GM18907 (cell line): ENCODE results near the gene PKMYT1.

Source experiments
- ATAC-seq: cut with Tn5 transposase; IDR thresholded peaks from one replicate; pipeline ENCODE4 v1.9.1; 2021; ENCODE audit warnings: mild to moderate bottlenecking, moderate library complexity; ENCODE audit not compliant: unreplicated experiment

PKMYT1 gene

DNA sequence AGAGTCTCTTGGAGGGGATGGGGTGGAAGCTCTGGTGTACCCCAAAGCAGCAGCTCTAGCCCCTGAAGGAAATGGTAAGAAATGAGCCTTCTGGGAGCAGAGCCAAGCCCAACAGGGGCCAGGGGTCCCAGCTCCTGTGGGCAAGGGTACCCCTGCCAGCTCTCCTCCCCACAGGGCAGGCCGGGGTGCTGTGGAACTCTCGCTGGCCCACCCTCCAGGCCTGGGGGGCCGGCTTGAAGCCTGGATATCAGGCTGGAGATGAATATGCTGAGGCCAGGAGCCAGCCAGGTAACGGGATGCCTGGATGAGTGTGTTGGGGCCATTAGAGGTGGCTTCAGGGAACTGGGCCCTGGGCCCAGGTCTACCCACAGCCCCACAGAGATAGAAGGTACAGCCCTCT is 20.3 kb upstream of the PKMYT1 start:
- no peak for ATAC-seq

DNA sequence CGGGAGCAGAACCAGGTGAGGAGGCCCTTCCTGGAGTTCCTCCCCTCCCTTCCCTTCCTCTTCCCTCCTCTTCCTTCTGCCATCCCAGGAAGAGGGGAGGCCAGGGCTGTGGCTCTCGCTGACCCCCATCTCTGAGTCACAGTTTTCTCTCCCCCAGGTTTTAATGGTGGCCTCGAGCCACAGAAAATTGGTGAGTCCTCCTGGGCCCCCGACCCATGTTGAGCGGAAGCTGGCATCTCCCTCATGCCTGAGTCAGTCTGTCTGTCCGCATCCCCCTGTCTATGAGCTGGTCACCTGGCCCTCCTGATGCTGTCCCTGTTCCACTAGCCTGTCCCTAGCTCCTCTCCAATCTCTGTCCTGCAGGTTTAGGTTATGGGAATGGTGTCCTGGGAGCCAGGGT is 19.7 kb upstream of the PKMYT1 start:
- no peak for ATAC-seq

DNA sequence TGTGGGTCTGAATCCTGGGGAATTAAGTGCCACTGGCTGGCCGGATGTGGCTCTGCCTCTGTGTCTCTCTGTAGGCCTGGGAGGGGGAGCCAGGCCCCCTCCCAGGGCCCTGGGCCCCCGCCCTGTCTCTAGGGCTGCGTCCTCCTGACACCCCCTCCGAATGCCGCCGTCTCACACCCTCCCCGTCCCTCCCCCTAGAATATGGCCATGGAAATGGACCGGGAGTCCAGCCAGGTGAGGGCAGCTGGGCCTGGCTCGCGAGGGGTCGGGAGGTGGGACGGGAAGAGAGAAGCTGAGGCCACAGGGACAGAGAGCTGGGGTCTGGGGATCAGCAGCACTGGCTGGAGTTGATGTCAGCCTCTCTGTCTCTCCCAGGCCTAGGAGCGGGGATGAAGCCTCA is 16.1 kb upstream of the PKMYT1 start:
- no peak for ATAC-seq

GRCh38 chr16:2992383-2993081 is 12.3 kb upstream of the PKMYT1 start:
- no peak for ATAC-seq

DNA sequence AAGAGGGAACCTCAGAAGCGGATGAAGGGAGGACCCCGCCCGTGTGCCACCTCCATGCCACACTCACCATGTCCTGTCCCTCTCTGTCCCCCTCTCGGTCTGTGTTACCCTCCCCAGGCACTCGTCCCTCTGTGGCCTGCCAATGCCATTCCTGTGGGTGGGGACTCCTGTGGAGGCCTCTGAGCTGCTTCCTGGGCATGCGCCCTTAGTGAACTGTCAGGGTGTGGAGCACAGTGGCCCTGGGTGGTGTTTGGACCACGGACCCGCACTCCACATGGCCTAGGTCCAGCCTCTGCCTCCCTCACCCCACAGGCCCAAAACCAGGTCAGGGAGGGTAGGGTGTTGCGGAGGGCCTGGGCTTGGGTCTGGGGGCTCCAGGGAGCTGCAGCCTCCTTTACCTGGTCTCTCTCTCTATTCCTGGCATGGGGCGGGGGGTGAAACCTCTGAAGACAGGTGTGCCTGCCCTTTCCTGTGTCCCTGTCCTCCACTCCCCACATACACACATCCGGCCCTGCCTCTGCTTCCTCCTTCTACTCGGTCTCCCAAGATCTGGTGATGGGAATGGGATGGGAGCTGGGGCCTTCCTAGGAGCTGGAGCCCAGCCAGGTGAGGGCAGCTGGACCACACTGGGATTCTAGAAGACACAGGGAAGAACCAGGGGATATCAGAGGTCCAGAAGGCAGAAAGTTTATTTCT is 11.5 kb upstream of the PKMYT1 start:
- ATAC-seq = no peak

- ATAC-seq = no peak
Measured at GRCh38 chr16:2990891-2991290, 10.6 kb upstream of the PKMYT1 start.

DNA sequence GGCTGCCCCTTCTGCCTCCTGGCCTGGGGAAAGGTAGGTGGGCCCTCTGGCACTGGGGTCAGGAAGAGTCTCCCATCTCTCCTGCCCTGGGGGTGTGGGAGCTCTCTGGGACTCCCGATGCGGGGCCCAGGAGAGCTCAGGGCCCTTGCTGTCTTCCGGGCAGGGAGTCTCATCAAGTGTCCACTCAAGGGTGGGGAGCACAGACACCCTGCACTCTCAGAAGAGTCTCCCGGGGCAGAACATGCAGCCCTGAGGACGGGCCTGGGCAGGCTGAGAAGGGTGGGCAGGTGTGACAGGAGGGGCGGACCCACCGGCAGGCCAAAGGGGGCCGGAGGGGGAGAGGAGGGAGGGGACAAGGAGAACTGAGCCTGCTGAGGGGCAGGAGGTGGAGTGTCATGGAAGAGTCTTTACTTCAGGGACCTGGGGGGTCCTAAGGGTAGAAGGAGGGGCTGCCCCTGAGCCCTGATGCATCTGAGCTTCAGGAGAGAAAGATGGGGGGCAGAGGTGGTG is 8.4 kb upstream of the PKMYT1 start:
- no peak for ATAC-seq

GRCh38 chr16:2987833-2988232 is 7.6 kb upstream of the PKMYT1 start:
- ATAC-seq = no peak

GRCh38 chr16:2987286-2987685 is 7.0 kb upstream of the PKMYT1 start:
- no peak for ATAC-seq

- ATAC-seq = no peak
Measured at GRCh38 chr16:2986623-2987188, 6.5 kb upstream of the PKMYT1 start.

DNA sequence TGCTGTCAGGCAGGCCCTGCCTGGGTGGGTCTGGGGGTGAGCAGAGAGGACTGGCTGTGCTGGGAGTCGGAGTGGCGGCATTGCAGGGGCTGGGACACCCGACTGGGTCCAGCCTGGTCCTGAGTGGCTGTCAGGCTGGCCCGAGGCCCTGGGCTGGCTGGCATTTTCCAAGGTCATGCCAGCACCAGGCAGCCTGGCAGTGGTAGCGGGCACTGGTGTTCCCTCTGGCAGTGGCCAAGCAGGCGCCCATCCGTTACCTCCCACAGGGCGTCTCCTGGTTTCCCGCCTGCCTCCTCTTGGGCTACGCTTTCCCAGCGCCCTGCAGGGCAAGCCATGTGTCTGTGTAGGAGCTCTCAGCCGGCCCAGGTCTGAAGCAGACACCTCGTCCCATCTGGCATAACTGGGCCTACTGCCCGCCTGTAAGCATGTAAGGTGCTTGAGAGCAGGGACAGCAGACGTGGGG is 5.7 kb upstream of the PKMYT1 start:
- ATAC-seq = no peak

GRCh38 chr16:2985462-2985861 is 5.2 kb upstream of the PKMYT1 start:
- ATAC-seq = no peak

DNA sequence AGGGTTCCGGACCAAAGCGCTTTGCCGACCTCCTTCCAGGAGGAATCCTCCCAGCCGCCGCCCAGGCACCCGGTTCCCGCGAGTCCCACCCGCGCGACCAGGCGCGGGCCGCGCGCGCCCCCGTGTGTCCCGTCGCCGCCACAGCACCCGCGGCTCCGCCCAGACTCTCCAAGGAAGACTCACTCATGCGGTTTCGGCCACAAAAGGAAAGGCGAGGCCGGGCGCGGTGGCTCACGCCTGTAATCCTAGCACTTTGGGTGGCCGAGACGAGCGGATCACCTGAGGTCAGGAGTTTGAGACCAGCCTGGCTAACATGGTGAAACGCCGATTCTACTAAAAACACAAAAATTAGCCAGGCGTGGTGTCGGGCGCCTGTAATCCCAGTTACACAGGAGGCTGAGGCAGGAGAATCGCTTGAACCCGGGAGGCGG is 3.5 kb upstream of the PKMYT1 start:
- ATAC-seq = no peak

- no peak for ATAC-seq
Measured at GRCh38 chr16:2982402-2982801, 2.2 kb upstream of the PKMYT1 start.

GRCh38 chr16:2981899-2982250 is 1.6 kb upstream of the PKMYT1 start:
- ATAC-seq = no peak

GRCh38 chr16:2981177-2981898 is 1.1 kb upstream of the PKMYT1 start:
- no peak for ATAC-seq

GRCh38 chr16:2979669-2980226 is 498 bp downstream of the PKMYT1 start:
- peak; percentile 8 for ATAC-seq

DNA sequence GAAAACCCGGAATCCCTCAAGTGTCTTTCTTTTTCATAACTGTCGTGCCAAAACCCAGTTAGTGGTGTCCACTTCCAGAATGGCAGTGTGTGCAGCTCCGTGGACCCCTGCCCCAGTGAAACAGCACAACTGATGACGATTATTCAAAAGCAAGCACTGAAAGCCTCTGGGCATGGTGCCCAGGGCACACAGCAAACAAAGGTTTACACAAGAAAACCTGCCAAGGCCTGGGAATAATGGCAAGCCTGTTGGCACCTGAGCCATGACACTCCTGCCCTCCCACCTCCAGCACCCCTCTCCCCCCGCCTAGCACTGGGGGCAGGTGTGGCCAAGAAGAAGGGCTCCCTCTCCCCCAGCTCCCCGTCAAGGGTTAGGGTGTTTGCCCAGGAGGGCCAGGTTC is 2.8 kb downstream of the PKMYT1 start:
- no peak for ATAC-seq

- ATAC-seq = no peak
Measured at GRCh38 chr16:2976673-2977072, 3.6 kb downstream of the PKMYT1 start.

- no peak for ATAC-seq
Measured at GRCh38 chr16:2976201-2976600, 4.0 kb downstream of the PKMYT1 start.

GRCh38 chr16:2975161-2975795 is 5.0 kb downstream of the PKMYT1 start:
- ATAC-seq = no peak
